Measurements from ENCODE around the gene PTX3. TPM values are rescaled to one million over a fixed set of nuclear protein-coding genes. Genes with fewer than 3 reads are reported as not detected.

Gene PTX3
- total RNA-seq, 2 donors from 2014 or later, result 0.19 TPM; not detected in 1

- H3K27ac Mint-ChIP-seq, result no peak overlapping the region
- peaks cover 3% of the 10 kb centered on the region for H3K27me3 Mint-ChIP-seq
- H3K4me3 Mint-ChIP-seq, result no peak overlapping the region
- no peaks in the 10 kb centered on the region for H3K9me3 Mint-ChIP-seq
- H3K36me3 Mint-ChIP-seq (ENCODE audit: low read depth), result no peaks in the 10 kb centered on the region
- no peaks in the 10 kb centered on the region for H3K4me1 Mint-ChIP-seq
- ATAC-seq (replicated peaks), result no peak
These were observed 7.5 kb downstream of the PTX3 start for GRCh38 chr3:157443905-157444796.

GRCh38 chr3:157444797-157445184, 8.1 kb downstream of the PTX3 start:
- Mint-ChIP-seq H3K27ac (no peak overlapping the region), H3K9me3 (no peaks in the 10 kb centered on the region), H3K27me3 (no peaks in the 10 kb centered on the region), H3K4me1 (no peaks in the 10 kb centered on the region), H3K36me3 (ENCODE audit: low read depth) (no peaks in the 10 kb centered on the region), H3K4me3 (no peak overlapping the region)
- ATAC-seq (replicated peaks), result no peak

- ATAC-seq (replicated peaks), result no peak
- no peak overlapping the region for H3K27ac Mint-ChIP-seq
- no peaks in the 10 kb centered on the region for H3K9me3 Mint-ChIP-seq
- H3K4me3 Mint-ChIP-seq, result no peak overlapping the region
- no peaks in the 10 kb centered on the region for H3K4me1 Mint-ChIP-seq
- no peaks in the 10 kb centered on the region for H3K27me3 Mint-ChIP-seq
- H3K36me3 Mint-ChIP-seq (ENCODE audit: low read depth), result no peaks in the 10 kb centered on the region
These were observed 9.2 kb downstream of the PTX3 start for GRCh38 chr3:157445857-157446256.

GRCh38 chr3:157447026-157447694, 10.5 kb downstream of the PTX3 start:
- no peaks in the 10 kb centered on the region for H3K9me3 Mint-ChIP-seq

DNA sequence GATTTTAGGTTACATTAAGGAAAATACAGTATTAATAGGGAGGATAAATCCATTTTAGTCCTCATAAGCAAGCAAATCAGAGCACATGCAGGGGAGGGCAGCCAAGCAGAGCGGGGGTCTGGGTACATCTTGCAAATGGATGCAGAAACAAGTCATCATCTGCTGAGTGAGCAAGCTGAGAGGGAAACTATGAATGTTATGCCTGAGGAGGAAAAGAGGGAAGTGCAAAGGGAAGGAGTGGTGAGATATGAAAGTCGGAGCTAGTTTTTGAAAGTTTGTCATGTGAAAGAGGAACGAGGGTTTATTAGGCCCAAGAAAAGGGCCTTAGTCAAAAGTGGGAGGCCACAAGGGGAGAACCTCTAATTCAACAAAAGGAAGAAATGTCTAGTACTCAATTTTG, 15.4 kb downstream of the PTX3 start:
- Mint-ChIP-seq H3K4me1 (no peaks in the 10 kb centered on the region), H3K36me3 (ENCODE audit: low read depth) (no peaks in the 10 kb centered on the region), H3K27ac (no peak overlapping the region), H3K4me3 (no peak overlapping the region), H3K27me3 (peaks cover 4% of the 10 kb centered on the region), H3K9me3 (no peaks in the 10 kb centered on the region)
- no peak for ATAC-seq (replicated peaks)

More at GRCh38 chr3:157447026-157447694, 10.5 kb downstream of the PTX3 start:
- Mint-ChIP-seq H3K4me1 (no peaks in the 10 kb centered on the region), H3K27me3 (peaks cover 3% of the 10 kb centered on the region), H3K4me3 (no peak overlapping the region), H3K36me3 (ENCODE audit: low read depth) (no peaks in the 10 kb centered on the region), H3K27ac (no peak overlapping the region)
- ATAC-seq (replicated peaks), result no peak

DNA sequence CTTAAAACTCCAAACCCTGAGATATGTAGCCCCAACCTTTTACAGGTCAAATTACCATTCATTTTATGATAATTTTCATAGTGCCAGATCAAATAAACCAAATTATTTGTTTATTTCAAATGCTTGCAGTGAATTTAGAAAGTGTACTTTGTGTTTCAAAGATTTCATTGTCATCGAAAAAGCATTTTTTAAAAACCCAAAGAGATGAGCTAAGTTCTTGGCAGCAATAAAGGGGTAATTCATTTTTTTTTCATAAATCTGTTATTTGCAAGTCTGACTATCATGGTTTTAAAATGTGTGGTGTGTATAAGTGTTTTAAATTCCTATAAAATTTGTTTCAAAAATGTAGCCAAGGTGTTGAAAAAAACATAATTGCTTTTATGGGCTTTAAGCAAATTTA, 17.2 kb downstream of the PTX3 start:
- Mint-ChIP-seq H3K4me1 (no peaks in the 10 kb centered on the region), H3K9me3 (peaks cover 3% of the 10 kb centered on the region), H3K27me3 (peaks cover 11% of the 10 kb centered on the region), H3K4me3 (no peak overlapping the region), H3K27ac (no peak overlapping the region), H3K36me3 (ENCODE audit: low read depth) (no peaks in the 10 kb centered on the region)
- no peak for ATAC-seq (replicated peaks)

- Mint-ChIP-seq H3K27me3 (peaks cover 28% of the 10 kb centered on the region), H3K27ac (no peak overlapping the region), H3K9me3 (peaks cover 3% of the 10 kb centered on the region), H3K36me3 (ENCODE audit: low read depth) (no peaks in the 10 kb centered on the region), H3K4me3 (no peak overlapping the region), H3K4me1 (no peaks in the 10 kb centered on the region)
- ATAC-seq (replicated peaks), result no peak
These were observed 23.1 kb downstream of the PTX3 start for GRCh38 chr3:157459706-157460105.

DNA sequence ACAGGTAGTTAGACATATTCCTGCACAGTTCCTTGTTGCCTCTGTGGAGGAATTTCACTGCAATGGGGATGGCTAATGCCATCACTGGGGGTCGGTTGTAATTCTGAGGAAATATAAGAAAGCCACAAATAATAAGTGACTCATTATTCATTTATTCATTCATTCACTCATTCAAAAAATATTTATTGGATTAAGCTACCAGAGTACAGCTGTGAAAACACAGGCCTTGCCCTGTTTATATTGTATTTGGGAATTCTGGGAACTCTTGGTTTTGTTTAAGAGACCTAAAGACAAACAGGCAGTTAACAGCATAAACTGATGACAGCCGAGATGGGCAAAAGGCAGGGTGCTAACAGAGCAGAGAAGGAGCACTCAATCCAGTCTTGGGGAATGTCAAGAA, 23.6 kb downstream of the PTX3 start:
- Mint-ChIP-seq H3K36me3 (ENCODE audit: low read depth) (no peaks in the 10 kb centered on the region), H3K4me1 (no peaks in the 10 kb centered on the region), H3K4me3 (no peak overlapping the region), H3K9me3 (peaks cover 3% of the 10 kb centered on the region), H3K27me3 (peaks cover 28% of the 10 kb centered on the region), H3K27ac (no peak overlapping the region)
- no peak for ATAC-seq (replicated peaks)

DNA sequence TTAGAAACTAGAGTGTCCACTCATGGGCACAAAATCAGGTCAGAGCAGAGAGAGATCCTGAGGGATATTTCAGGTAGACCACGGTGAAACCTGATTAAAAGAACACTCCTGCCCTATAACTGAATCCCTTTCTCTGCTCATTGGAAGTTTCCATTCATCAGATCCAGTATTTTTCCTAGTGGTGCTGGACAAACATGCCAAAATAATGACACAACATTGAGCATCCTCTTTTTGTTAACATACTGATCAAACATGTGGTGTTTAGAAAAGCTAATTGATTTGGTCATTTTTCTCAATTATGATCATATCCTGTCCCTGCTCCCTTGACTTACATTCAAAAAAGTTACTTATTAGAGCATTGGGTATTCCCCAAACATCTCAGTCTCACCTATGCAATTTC, 27.2 kb downstream of the PTX3 start:
- Mint-ChIP-seq H3K27me3 (peaks cover 19% of the 10 kb centered on the region), H3K9me3 (no peaks in the 10 kb centered on the region), H3K4me3 (no peak overlapping the region), H3K4me1 (no peaks in the 10 kb centered on the region), H3K27ac (no peak overlapping the region), H3K36me3 (ENCODE audit: low read depth) (no peaks in the 10 kb centered on the region)
- ATAC-seq (replicated peaks), result no peak

- Mint-ChIP-seq H3K36me3 (ENCODE audit: low read depth) (no peaks in the 10 kb centered on the region), H3K27me3 (peaks cover 17% of the 10 kb centered on the region), H3K27ac (no peak overlapping the region), H3K4me3 (no peak overlapping the region), H3K4me1 (no peaks in the 10 kb centered on the region), H3K9me3 (no peaks in the 10 kb centered on the region)
- ATAC-seq (replicated peaks), result no peak
These were observed 27.7 kb downstream of the PTX3 start for GRCh38 chr3:157464321-157464720.

GRCh38 chr3:157465741-157466140, 29.1 kb downstream of the PTX3 start:
- Mint-ChIP-seq H3K4me1 (no peaks in the 10 kb centered on the region), H3K27ac (no peak overlapping the region), H3K27me3 (peaks cover 5% of the 10 kb centered on the region), H3K36me3 (ENCODE audit: low read depth) (no peaks in the 10 kb centered on the region), H3K9me3 (no peaks in the 10 kb centered on the region), H3K4me3 (no peak overlapping the region)
- no peak for ATAC-seq (replicated peaks)

DNA sequence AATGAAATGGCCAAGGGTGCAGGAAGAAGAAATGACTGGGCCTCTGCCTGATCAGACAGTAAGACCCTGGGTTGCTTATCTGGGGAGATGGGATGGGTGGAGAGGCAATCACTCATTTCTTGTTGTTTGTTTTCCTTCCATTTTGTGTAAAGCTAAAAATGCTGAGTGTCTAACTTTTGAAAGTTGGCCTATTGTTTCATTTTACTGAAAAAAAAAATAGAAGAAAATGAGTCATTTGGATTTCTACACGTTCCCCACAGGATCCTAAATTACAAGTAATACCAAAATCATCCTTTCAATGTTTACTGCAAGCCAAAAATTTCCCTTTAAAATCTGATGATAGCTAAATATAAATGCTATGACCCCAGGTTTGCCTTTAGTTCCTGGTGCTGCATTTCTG, 30.6 kb downstream of the PTX3 start:
- H3K9me3 Mint-ChIP-seq, result no peaks in the 10 kb centered on the region
- H3K27ac Mint-ChIP-seq, result no peak overlapping the region
- ATAC-seq (replicated peaks), result no peak
- H3K27me3 Mint-ChIP-seq, result no peaks in the 10 kb centered on the region
- no peaks in the 10 kb centered on the region for H3K36me3 Mint-ChIP-seq (ENCODE audit: low read depth)
- no peak overlapping the region for H3K4me3 Mint-ChIP-seq
- H3K4me1 Mint-ChIP-seq, result no peaks in the 10 kb centered on the region

DNA sequence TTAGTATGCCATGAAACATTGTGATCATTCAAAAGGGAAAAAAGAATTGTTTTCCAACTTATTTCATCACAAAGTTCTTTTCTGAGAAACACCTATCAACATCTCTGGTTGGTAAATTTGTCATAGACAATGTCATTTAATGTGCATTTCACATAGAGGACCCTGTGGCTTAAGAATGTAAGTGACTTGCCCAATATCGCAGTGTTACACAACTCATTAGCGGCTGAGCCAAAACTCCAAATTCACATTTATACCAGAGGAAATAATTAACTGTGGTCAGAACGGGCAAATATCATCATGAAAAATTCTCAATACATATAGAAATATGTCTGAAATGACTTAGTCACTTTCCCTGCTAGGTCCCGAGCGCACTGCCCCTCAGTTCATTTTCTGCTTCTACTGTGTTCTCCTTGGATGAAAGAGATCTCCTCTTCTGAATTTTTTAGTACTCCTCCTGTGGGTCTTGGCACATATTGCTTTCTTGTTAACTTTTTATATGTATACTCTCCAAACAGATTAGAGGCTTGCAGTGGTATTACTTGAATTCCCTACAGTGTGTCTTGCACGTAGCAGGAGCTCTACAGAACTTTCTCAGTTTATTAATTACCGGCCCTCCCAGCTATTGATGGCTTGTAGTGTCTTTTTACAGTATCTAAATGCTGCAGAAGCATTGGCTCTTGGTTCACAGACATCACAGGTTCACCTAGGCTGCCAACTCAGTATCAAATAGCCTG, 33.1 kb downstream of the PTX3 start:
- Mint-ChIP-seq H3K9me3 (no peaks in the 10 kb centered on the region), H3K27ac (no peak overlapping the region), H3K4me1 (no peaks in the 10 kb centered on the region), H3K36me3 (ENCODE audit: low read depth) (no peaks in the 10 kb centered on the region), H3K4me3 (no peak overlapping the region), H3K27me3 (no peaks in the 10 kb centered on the region)
- no peak for ATAC-seq (replicated peaks)

DNA sequence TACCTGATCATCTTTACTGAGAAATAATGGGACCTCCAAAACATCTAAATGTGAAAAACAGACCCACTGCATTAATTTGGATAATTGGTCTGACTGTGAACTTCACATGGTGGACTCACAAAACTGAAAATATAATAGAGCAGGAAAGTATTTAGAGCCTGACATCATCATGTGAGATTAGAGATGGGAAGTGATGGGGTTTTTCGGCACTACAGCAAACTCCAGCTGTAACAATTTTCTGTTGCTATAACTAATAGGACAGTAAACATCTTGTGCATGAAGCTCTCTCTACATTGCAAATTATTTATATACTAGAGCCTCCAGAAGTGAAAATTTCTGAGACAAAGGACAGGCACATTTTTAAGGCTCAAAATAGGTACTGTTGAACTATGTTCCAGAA, 34.4 kb downstream of the PTX3 start:
- Mint-ChIP-seq H3K4me3 (no peak overlapping the region), H3K36me3 (ENCODE audit: low read depth) (no peaks in the 10 kb centered on the region), H3K9me3 (no peaks in the 10 kb centered on the region), H3K27me3 (no peaks in the 10 kb centered on the region), H3K4me1 (no peaks in the 10 kb centered on the region), H3K27ac (no peak overlapping the region)
- no peak for ATAC-seq (replicated peaks)

- no peak for ATAC-seq (replicated peaks)
- Mint-ChIP-seq H3K36me3 (ENCODE audit: low read depth) (no peaks in the 10 kb centered on the region), H3K4me3 (no peak overlapping the region), H3K27ac (no peak overlapping the region), H3K4me1 (no peaks in the 10 kb centered on the region), H3K9me3 (no peaks in the 10 kb centered on the region), H3K27me3 (no peaks in the 10 kb centered on the region)
These were observed 36.0 kb downstream of the PTX3 start for GRCh38 chr3:157472648-157473047.
